K562 (cell line): ENCODE measurements around the gene CBFA2T3.

ENCODE experiments used
- EP300 ChIP-seq: IDR thresholded peaks from 2 replicates; pipeline ENCODE4 v1.6.1; 2012; ENCODE audit warnings: low read length, improper control_type of control experiment
- JUNB ChIP-seq: fragments of 450-650 bp; formaldehyde crosslinking; conservative IDR thresholded peaks from 2 replicates; pipeline ENCODE4 v1.4.0; 2020; ENCODE audit warnings: mild to moderate bottlenecking
- MEIS2 ChIP-seq: fragments of 450-650 bp; IDR thresholded peaks from 2 replicates; pipeline ENCODE4 v1.6.1; 2014; ENCODE audit warnings: mild to moderate bottlenecking; ENCODE audit not compliant: partially characterized antibody
- NFIC ChIP-seq: fragments of 450-650 bp; IDR thresholded peaks from 2 replicates; pipeline ENCODE4 v1.6.1; 2017; ENCODE audit warnings: mild to moderate bottlenecking, inconsistent platforms
- RAD51 ChIP-seq: fragments of 450-650 bp; IDR thresholded peaks from 2 replicates; pipeline ENCODE4 v1.7.1; 2016; ENCODE audit warnings: low read depth, mild to moderate bottlenecking, borderline replicate concordance
- RBM14 ChIP-seq: fragments of 200-400 bp; formaldehyde crosslinking; IDR thresholded peaks from 2 replicates; pipeline ENCODE4 v1.6.1; 2018; ENCODE audit warnings: low read depth, mild to moderate bottlenecking, low read length, moderate library complexity, borderline replicate concordance; ENCODE audit not compliant: insufficient read depth
- REST ChIP-seq, 2 experiments: fragments of 450-650 bp; formaldehyde crosslinking in 1 of 2; IDR thresholded peaks; 2 replicates each; pipeline versions ENCODE4 v1.4.0 to v1.6.1; 2014 to 2020; ENCODE audit warnings: mild to moderate bottlenecking in 2 of 2, borderline replicate concordance in 1 of 2, low read depth in 1 of 2
- ZNF274 ChIP-seq: IDR thresholded peaks from 2 replicates; pipeline ENCODE4 v1.6.1; 2011; ENCODE audit warnings: low read depth, mild to moderate bottlenecking, low read length, moderate library complexity, borderline replicate concordance
- ZNF395 ChIP-seq: fragments of 200-800 bp; sonication (Bioruptor generic); IDR thresholded peaks from 2 replicates; pipeline ENCODE4 v1.6.1; 2017; ENCODE audit warnings: missing genetic modification characterization, missing compliant biosample characterization
- TF ChIP-seq, protein P1 (sequence below), 3 experiments: IDR thresholded peaks in 2 of 3; conservative IDR thresholded peaks in 1 of 3; 2 replicates each; pipeline ENCODE4 v1.5.1; 2011 to 2012; ENCODE audit warnings: low read length in 3 of 3, mild to moderate bottlenecking in 3 of 3, control low read depth in 2 of 3, improper control_type of control experiment in 1 of 3, inconsistent platforms in 1 of 3, low read depth in 1 of 3, mixed read lengths in 1 of 3, moderate library complexity in 1 of 3; ENCODE audit not compliant: insufficient read depth in 2 of 3

DNA sequence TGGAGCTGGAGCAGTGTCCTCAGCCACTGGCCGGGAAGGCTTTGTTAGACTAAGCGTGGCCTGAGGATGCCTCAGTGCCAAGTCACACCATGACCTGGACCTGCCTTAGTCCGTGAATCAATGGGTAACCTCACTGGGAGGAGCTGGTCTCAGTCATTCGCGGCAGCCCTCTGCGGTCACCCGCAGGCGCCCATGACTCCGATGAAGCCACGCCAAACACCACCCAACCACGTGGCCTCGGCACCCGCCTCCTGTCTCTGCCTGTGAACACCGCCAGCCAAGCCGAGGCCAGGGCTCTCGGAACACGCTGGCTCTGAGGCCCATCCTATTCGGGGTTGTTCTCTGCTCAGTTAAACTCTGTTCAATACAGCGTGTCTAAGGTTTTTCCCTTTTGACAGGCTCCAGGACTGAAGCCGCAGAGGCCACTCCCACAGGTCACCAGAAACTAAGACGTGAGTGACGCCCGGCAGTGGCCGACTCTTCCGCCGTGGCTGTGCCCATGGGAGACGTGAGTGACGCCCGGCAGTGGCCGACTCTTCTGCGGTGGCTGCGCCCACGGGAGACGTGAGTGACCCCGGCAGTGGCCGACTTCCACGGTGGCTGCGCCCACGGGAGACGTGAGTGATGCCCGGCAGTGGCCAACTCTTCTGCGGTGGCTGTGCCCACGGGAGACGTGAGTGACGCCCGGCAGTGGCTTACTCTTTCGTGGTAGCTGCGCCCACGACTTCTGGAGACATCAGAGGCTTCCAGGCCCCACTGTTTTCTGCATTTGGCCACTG is 93.7 kb downstream of the CBFA2T3 start:
- no peak for TF ChIP-seq RAD51
- TF ChIP-seq ZNF395 (CRISPR knock-in tag), result no peak
- no peak for TF ChIP-seq NFIC
- TF ChIP-seq EP300, result no peak
- no peak for TF ChIP-seq JUNB (CRISPR knock-in tag)
- TF ChIP-seq ZNF274, result no peak
- no peak for TF ChIP-seq MEIS2
- TF ChIP-seq, protein P1, sequence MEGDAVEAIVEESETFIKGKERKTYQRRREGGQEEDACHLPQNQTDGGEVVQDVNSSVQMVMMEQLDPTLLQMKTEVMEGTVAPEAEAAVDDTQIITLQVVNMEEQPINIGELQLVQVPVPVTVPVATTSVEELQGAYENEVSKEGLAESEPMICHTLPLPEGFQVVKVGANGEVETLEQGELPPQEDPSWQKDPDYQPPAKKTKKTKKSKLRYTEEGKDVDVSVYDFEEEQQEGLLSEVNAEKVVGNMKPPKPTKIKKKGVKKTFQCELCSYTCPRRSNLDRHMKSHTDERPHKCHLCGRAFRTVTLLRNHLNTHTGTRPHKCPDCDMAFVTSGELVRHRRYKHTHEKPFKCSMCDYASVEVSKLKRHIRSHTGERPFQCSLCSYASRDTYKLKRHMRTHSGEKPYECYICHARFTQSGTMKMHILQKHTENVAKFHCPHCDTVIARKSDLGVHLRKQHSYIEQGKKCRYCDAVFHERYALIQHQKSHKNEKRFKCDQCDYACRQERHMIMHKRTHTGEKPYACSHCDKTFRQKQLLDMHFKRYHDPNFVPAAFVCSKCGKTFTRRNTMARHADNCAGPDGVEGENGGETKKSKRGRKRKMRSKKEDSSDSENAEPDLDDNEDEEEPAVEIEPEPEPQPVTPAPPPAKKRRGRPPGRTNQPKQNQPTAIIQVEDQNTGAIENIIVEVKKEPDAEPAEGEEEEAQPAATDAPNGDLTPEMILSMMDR (IDR thresholded peaks at IDR 0.05 in 2 of 3, conservative IDR thresholded peaks at IDR 0.05 in 1 of 3; ENCODE audit: insufficient read depth in 2 of 3, low read depth in 1 of 3, low read length in 3 of 3), result no peak
- TF ChIP-seq RBM14, result no peak
- TF ChIP-seq REST (IDR thresholded peaks at IDR 0.05; ENCODE audit: borderline replicate concordance), result no peak
- no peak for TF ChIP-seq REST (CRISPR knock-in tag; IDR thresholded peaks at IDR 0.05; ENCODE audit: low read depth)
